NCI-H2107 treated with DMSO at 0.1 percent for 48 hours (cell line): ENCODE data around the gene SCG3.
A peak's percentile ranks its signal among the peaks of the same experiment; 100 is the strongest.

Experiments
- DNase-seq: peaks from one replicate; lab custom pipeline; 2025; ENCODE audit not compliant: unreplicated experiment; lab: John Stamatoyannopoulos, UW

The SCG3 gene

GRCh38 chr15:51756482-51756881 lies 75.2 kb downstream of the SCG3 start:
- DNase-seq: no peak

- no peak for DNase-seq
Observed at GRCh38 chr15:51757450-51757849, 76.1 kb downstream of the SCG3 start.

- no peak for DNase-seq
Observed at GRCh38 chr15:51758645-51759044, 77.3 kb downstream of the SCG3 start.

GRCh38 chr15:51759557-51760070 lies 78.3 kb downstream of the SCG3 start:
- DNase-seq: peak; percentile 52

- DNase-seq: peak; percentile 1
Observed at GRCh38 chr15:51760805-51761204, 79.5 kb downstream of the SCG3 start.

GRCh38 chr15:51765751-51766150 lies 84.4 kb downstream of the SCG3 start:
- no peak for DNase-seq

GRCh38 chr15:51766341-51766740 lies 85.0 kb downstream of the SCG3 start:
- DNase-seq: no peak

- DNase-seq: no peak
Observed at GRCh38 chr15:51768018-51768417, 86.7 kb downstream of the SCG3 start.
